IMR-90 (cell line): ENCODE data around the gene NOS1. TPM values are rescaled to one million over a fixed set of nuclear protein-coding genes. Genes with fewer than 3 reads are reported as not detected.

Source experiments
- ATAC-seq: fragments of 200-7000 bp; cut with Tn5 transposase; 2 replicates; pipeline ENCODE4 v1.9.1; 2020; ENCODE audit warnings: low read depth, mild to moderate bottlenecking, moderate library complexity
- BruUV-seq: library from RNA; stranded (reverse); fragments of 400-500 nt; replicated peaks from 2 replicates; lab custom pipeline; 2021; lab: Mats Ljungman, UMichigan
- CTCF ChIA-PET: fragments of 300-600 bp; formaldehyde crosslinking; extraction: SDS; loops from one replicate; lab custom pipeline; 2021; ENCODE audit warnings: antibody characterized with exemption; lab: Yijun Ruan, JAX
- POLR2A ChIA-PET: fragments of 300-600 bp; sonication (Branson Sonifier 250); formaldehyde crosslinking; loops from one replicate; lab custom pipeline; 2022; ENCODE audit warnings: antibody characterized with exemption; ENCODE audit not compliant: unreplicated experiment; lab: Charles Lee
- DNase-seq: peaks from one replicate; pipeline ENCODE4 v3.0.0; 2013
- H2AFZ ChIP-seq: replicated peaks from 2 replicates; pipeline ENCODE3; 2013; ENCODE audit warnings: low read length, mild to moderate bottlenecking; ENCODE audit not compliant: poor library complexity
- H2AK5ac ChIP-seq: 2 replicates; pipeline ENCODE4 v1.6.1; 2013; ENCODE audit warnings: low read depth, low read length, inconsistent platforms
- H2AK9ac ChIP-seq: replicated peaks from 2 replicates; pipeline ENCODE3; 2013; ENCODE audit warnings: mild to moderate bottlenecking, low read depth, low read length, moderate library complexity; ENCODE audit not compliant: poor library complexity
- H2BK120ac ChIP-seq: 2 replicates; pipeline ENCODE4 v1.6.1; 2013; ENCODE audit warnings: low read depth, low read length, inconsistent platforms
- H2BK15ac ChIP-seq: 3 replicates; pipeline ENCODE4 v1.6.1; 2013; ENCODE audit warnings: low read depth, low read length, inconsistent platforms
- H2BK20ac ChIP-seq: 2 replicates; pipeline ENCODE4 v1.6.1; 2013; ENCODE audit warnings: low read depth, mild to moderate bottlenecking, inconsistent platforms, low read length, moderate library complexity
- H2BK5ac ChIP-seq: 2 replicates; pipeline ENCODE4 v1.6.1; 2013; ENCODE audit warnings: mild to moderate bottlenecking, low read depth, low read length, inconsistent platforms; ENCODE audit not compliant: poor library complexity, severe bottlenecking
- H3K14ac ChIP-seq: replicated peaks from 2 replicates; pipeline ENCODE4 v1.6.1; 2013; ENCODE audit warnings: low read depth, low read length, inconsistent platforms
- H3K18ac ChIP-seq: 2 replicates; pipeline ENCODE4 v1.6.1; 2013; ENCODE audit warnings: low read depth, low read length, control low read depth
- H3K23ac ChIP-seq: 2 replicates; pipeline ENCODE4 v1.6.1; 2013; ENCODE audit warnings: low read depth, low read length, inconsistent platforms
- H3K27ac ChIP-seq: 2 replicates; pipeline ENCODE4 v1.5.1; 2013; ENCODE audit warnings: mild to moderate bottlenecking, control low read depth, low read length; ENCODE audit not compliant: insufficient read depth
- H3K27me3 ChIP-seq: 2 replicates; pipeline ENCODE4 v1.6.1; 2013; ENCODE audit warnings: low read length; ENCODE audit not compliant: control insufficient read depth, insufficient read depth
- H3K36me3 ChIP-seq: 2 replicates; pipeline ENCODE4 v1.6.1; 2013; ENCODE audit warnings: low read length, mixed read lengths; ENCODE audit not compliant: control insufficient read depth, insufficient read depth
- H3K4ac ChIP-seq: 2 replicates; pipeline ENCODE4 v1.6.1; 2013; ENCODE audit warnings: low read depth, low read length, inconsistent platforms
- H3K4me1 ChIP-seq: 2 replicates; pipeline ENCODE4 v1.6.1; 2013; ENCODE audit warnings: low read length, mixed read lengths; ENCODE audit not compliant: control insufficient read depth, insufficient read depth
- H3K4me2 ChIP-seq: 2 replicates; pipeline ENCODE4 v1.6.1; 2013; ENCODE audit warnings: low read depth, mild to moderate bottlenecking, control low read depth, low read length, moderate library complexity
- H3K4me3 ChIP-seq: 2 replicates; pipeline ENCODE4 v1.5.1; 2013; ENCODE audit warnings: low read depth, mild to moderate bottlenecking, control low read depth, low read length, moderate library complexity; ENCODE audit not compliant: insufficient read depth
- H3K56ac ChIP-seq: 2 replicates; pipeline ENCODE4 v1.6.1; 2013; ENCODE audit warnings: low read length, inconsistent platforms; ENCODE audit not compliant: insufficient read depth; ENCODE audit errors: extremely low read depth
- H3K79me1 ChIP-seq, 2 experiments: 2 replicates each; pipeline ENCODE4 v1.6.1; 2013; ENCODE audit warnings: low read length in 2 of 2, inconsistent platforms in 1 of 2, low read depth in 1 of 2
- H3K9ac ChIP-seq: 2 replicates; pipeline ENCODE4 v1.6.1; 2013; ENCODE audit warnings: low read depth, low read length, control low read depth
- H3K9me1 ChIP-seq: 2 replicates; pipeline ENCODE4 v1.6.1; 2013; ENCODE audit warnings: low read length, inconsistent platforms; ENCODE audit not compliant: insufficient read depth
- H3K9me3 ChIP-seq: 2 replicates; pipeline ENCODE4 v1.6.1; 2013; ENCODE audit warnings: low read length; ENCODE audit not compliant: control insufficient read depth, insufficient read depth
- H4K20me1 ChIP-seq: 2 replicates; pipeline ENCODE4 v1.6.1; 2013; ENCODE audit warnings: low read length, inconsistent platforms; ENCODE audit not compliant: insufficient read depth
- H4K5ac ChIP-seq: 2 replicates; pipeline ENCODE4 v1.6.1; 2013; ENCODE audit warnings: mild to moderate bottlenecking, low read depth, low read length, control low read depth
- H4K8ac ChIP-seq, 2 experiments: 2 replicates each; pipeline ENCODE4 v1.6.1; 2013; ENCODE audit warnings: low read depth in 2 of 2, low read length in 2 of 2, control low read depth in 1 of 2, inconsistent platforms in 1 of 2
- H4K91ac ChIP-seq: 2 replicates; pipeline ENCODE4 v1.6.1; 2013; ENCODE audit warnings: low read depth, low read length, inconsistent platforms; ENCODE audit not compliant: insufficient read depth
- CEBPB ChIP-seq: IDR thresholded peaks from 2 replicates; pipeline ENCODE4 v1.6.1; 2012; ENCODE audit warnings: low read depth, low read length, improper control_type of control experiment
- RCOR1 ChIP-seq: IDR thresholded peaks from 2 replicates; pipeline ENCODE4 v1.6.1; 2012; ENCODE audit warnings: mild to moderate bottlenecking, low read length, improper control_type of control experiment; ENCODE audit not compliant: insufficient replicate concordance
- WGBS, 2 experiments: methylation state at CpG; one replicate each; pipeline versions ENCODE4 v1.1.5 to v1.1.7; 2013; ENCODE audit warnings: missing lambda C conversion rate in 2 of 2; ENCODE audit not compliant: insufficient read length in 1 of 2; ENCODE audit errors: extremely low coverage in 2 of 2; 5-methylcytosine and 5-hydroxymethylcytosine counted together
- dilution Hi-C: fragments of 300-500 bp; cut with HindIII; formaldehyde crosslinking; loops from one replicate; pipeline ENCODE4 v1.14.3; 2018; ENCODE audit warnings: low sequenced_read_pairs; ENCODE audit not compliant: unreplicated experiment
- in situ Hi-C: fragments of 300-500 bp; cut with MboI; formaldehyde crosslinking; loops from 3 replicates; pipeline ENCODE4 v1.14.3; 2019; ENCODE audit warnings: low sequenced_read_pairs, inconsistent platforms, mixed read lengths
- intact Hi-C: fragments of 100-400 bp; cut with micrococcal nuclease; formaldehyde crosslinking; loops from 2 replicates; pipeline ENCODE4 v1.10.0; 2022
- polyA plus RNA-seq, 3 experiments: library from polyadenylated mRNA; depleted of rRNA; stranded (reverse); fragments of >200 nt; gene quantifications; 2 replicates each; pipeline ENCODE4 v1.2.3, GENCODE V29; 2012; ENCODE audit warnings: low replicate concordance in 1 of 3
- total RNA-seq: library from RNA; depleted of rRNA; stranded (reverse); fragments of >200 nt; gene quantifications from 2 replicates; pipeline ENCODE4 v1.2.3, GENCODE V29; 2012

Gene NOS1
- total and polyA plus RNA-seq, 2 of the 4 experiments (the other 2 are of a cell fraction): 0.09 TPM; not detected in 1

DNA sequence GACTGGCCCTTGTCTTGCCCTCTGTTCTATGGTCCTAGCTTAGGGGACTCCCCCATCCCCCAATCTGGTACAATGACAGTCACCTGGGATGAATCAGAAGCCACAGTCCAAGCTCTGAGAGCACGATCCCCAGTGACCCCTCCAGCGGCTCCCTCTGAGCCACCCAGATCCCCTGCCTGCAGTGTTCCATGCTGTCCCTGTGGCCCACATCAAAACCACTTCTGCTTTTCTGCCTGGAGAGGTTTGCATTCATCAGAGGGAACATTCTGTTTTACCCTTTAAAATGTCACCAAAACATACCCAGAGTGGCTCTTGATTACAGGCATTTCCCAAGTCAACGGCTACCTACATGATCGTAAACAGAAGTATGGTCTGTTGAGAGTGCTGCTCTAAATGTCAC, 47.5 kb downstream of the NOS1 start:
- Histone ChIP-seq H2AFZ (no peak overlapping the region), H3K4me3 (no peak overlapping the region), H3K9me3 (peaks cover 33% of the 10 kb centered on the region), H3K4me2 (no peak overlapping the region), H2BK5ac (no peak overlapping the region), H4K8ac (no peak overlapping the region), H3K9ac (no peak overlapping the region), H4K20me1 (no peaks in the 10 kb centered on the region), H2BK120ac (no peak overlapping the region), H3K4ac (no peak overlapping the region), H3K27ac (no peak overlapping the region), H2AK9ac (no peak overlapping the region), H3K9me1 (no peaks in the 10 kb centered on the region), H2AK5ac (no peak overlapping the region), H3K23ac (no peak overlapping the region), H3K27me3 (no peaks in the 10 kb centered on the region), H4K5ac (no peak overlapping the region), H3K56ac (no peak overlapping the region), H3K36me3 (no peaks in the 10 kb centered on the region), H3K18ac (no peak overlapping the region), H3K79me1 (no peaks in the 10 kb centered on the region), H2BK15ac (no peak overlapping the region), H4K91ac (no peak overlapping the region), H3K4me1 (no peaks in the 10 kb centered on the region), H3K14ac (no peak overlapping the region), H2BK20ac (no peak overlapping the region)
- in situ Hi-C loops: no loop called here
- BruUV-seq: no TSS peak
- TF ChIP-seq RCOR1 (no peak), CEBPB (no peak)
- DNase-seq (no peak), ATAC-seq (no peak)
- dilution Hi-C loops: no loop called here
- intact Hi-C loops: no loop called here
- no CpG with 5 or more reads among the region's 4 CpGs for WGBS, 2 experiments
- ChIA-PET CTCF (no interaction called here), POLR2A (no interaction called here)
